Suppressor macrophage (primary cell): ENCODE data around the gene COL9A2.
"Not testable (repeated sequence)": the region's sequence is repeated elsewhere in the genome, so short reads cannot be mapped to it uniquely, and the experiment has no call there.

Source experiments
- DNase-seq, 4 experiments: peaks; one replicate each; pipeline ENCODE4 v3.0.0-alpha.2; 2020 to 2022
- total RNA-seq, 17 experiments: gene quantifications; one replicate each; lab custom pipeline; 2026; ENCODE audit warnings: mixed read lengths in 6 of 17, inconsistent platforms in 3 of 17; lab: John Stamatoyannopoulos, UW

COL9A2 gene
- total RNA-seq: 5.8 to 21.7 (median 10.7) reads per million in 17 experiments

GRCh38 chr1:40316595-40317393 is at the start of gene COL9A2:
COL9A2 (minus strand) TSS chr1:40317286; CDS start chr1:40317197, 89 bp downstream.
- DNase-seq: peak; percentile 9 to 55 (median 28)

GRCh38 chr1:40363721-40364120 is 46.6 kb upstream of the COL9A2 start:
- no peak for DNase-seq

GRCh38 chr1:40362699-40363098 is 45.6 kb upstream of the COL9A2 start:
- peak in 3 of 4 experiments; percentile 36 to 53 (median 36) for DNase-seq

GRCh38 chr1:40362199-40362598 is 45.1 kb upstream of the COL9A2 start:
- no peak for DNase-seq

- DNase-seq: no peak
These were observed 44.6 kb upstream of the COL9A2 start for GRCh38 chr1:40361637-40362036.

GRCh38 chr1:40361201-40361600 is 44.1 kb upstream of the COL9A2 start:
- DNase-seq: peak in 3 of 4 experiments; percentile 46 to 54 (median 46)

- no peak for DNase-seq
These were observed 43.5 kb upstream of the COL9A2 start for GRCh38 chr1:40360631-40361030.

- DNase-seq: no peak
These were observed 40.5 kb upstream of the COL9A2 start for GRCh38 chr1:40357625-40358024.

GRCh38 chr1:40353082-40353481 is 36.0 kb upstream of the COL9A2 start:
- peak; percentile 58 to 89 (median 76) for DNase-seq

GRCh38 chr1:40352126-40352525 is 35.0 kb upstream of the COL9A2 start:
- DNase-seq: peak; percentile 68 to 87 (median 84)

GRCh38 chr1:40351124-40351523 is 34.0 kb upstream of the COL9A2 start:
- DNase-seq: no peak

GRCh38 chr1:40350391-40350790 is 33.3 kb upstream of the COL9A2 start:
- DNase-seq: peak in 2 of 4 experiments; percentile 9 to 38

GRCh38 chr1:40344597-40344996 is 27.5 kb upstream of the COL9A2 start:
- peak; percentile 83 to 94 (median 90) for DNase-seq

- DNase-seq: not testable (repeated sequence)
These were observed 25.3 kb upstream of the COL9A2 start for GRCh38 chr1:40342381-40342717.

- peak in 3 of 4 experiments; percentile 48 to 78 (median 65) for DNase-seq
These were observed 24.6 kb upstream of the COL9A2 start for GRCh38 chr1:40341491-40342380.

- DNase-seq: peak; percentile 52 to 82 (median 80)
These were observed 22.6 kb upstream of the COL9A2 start for GRCh38 chr1:40339420-40340323.

- DNase-seq: peak; percentile 80 to 89 (median 85)
These were observed 21.8 kb upstream of the COL9A2 start for GRCh38 chr1:40338745-40339419.

GRCh38 chr1:40337443-40337842 is 20.4 kb upstream of the COL9A2 start:
- no peak for DNase-seq

- no peak for DNase-seq
These were observed 15.6 kb upstream of the COL9A2 start for GRCh38 chr1:40332695-40333094.

GRCh38 chr1:40331403-40331802 is 14.3 kb upstream of the COL9A2 start:
- DNase-seq: not testable (repeated sequence)

GRCh38 chr1:40318970-40319621 is 2.0 kb upstream of the COL9A2 start:
- no peak for DNase-seq
